Measurements from ENCODE around the gene SLC25A21. TPM values are rescaled to one million over a fixed set of nuclear protein-coding genes. Genes with fewer than 3 reads are reported as not detected.

The SLC25A21 gene
- total RNA-seq, 1 experiment from 2014 or later, result 7.1 TPM

GRCh38 chr14:36975834-36976233, 196.6 kb downstream of the SLC25A21 start:
- TF ChIP-seq CTCF (conservative IDR thresholded peaks at IDR 0.05), result no peak; the same call in 2 of the 3 replicates
- no peaks in the 10 kb centered on the region for H3K79me1 ChIP-seq (ENCODE audit: insufficient read depth, low read depth, low read length, poor library complexity, severe bottlenecking)
- no peak overlapping the region for H3K23ac ChIP-seq (ENCODE audit: insufficient read length, low read depth, low read length)
- no peak overlapping the region for H4K8ac ChIP-seq (replicated peaks; ENCODE audit: insufficient read length, low read depth, low read length)
- H3K9ac ChIP-seq (ENCODE audit: extremely low read depth, insufficient read length, low read length), result no peak overlapping the region
- no peaks in the 10 kb centered on the region for H3K4me1 ChIP-seq (ENCODE audit: insufficient read depth, low read length)
- H3K9me3 ChIP-seq (ENCODE audit: control insufficient read depth, low read depth, low read length), result no peaks in the 10 kb centered on the region
- no peak for DNase-seq
- WGBS (ENCODE audit: extremely low coverage, insufficient read length, low lambda C conversion rate), result no CpG with 5 or more reads among the region's 3 CpGs
- H3K4ac ChIP-seq (ENCODE audit: low read depth, low read length), result no peak overlapping the region
- H4K91ac ChIP-seq (ENCODE audit: insufficient read length, low read depth, low read length), result no peak overlapping the region
- no peak overlapping the region for H3K18ac ChIP-seq (ENCODE audit: insufficient read length, low read depth, low read length)
- H2AFZ ChIP-seq (ENCODE audit: low read length), result no peak overlapping the region
- H3K79me2 ChIP-seq (ENCODE audit: insufficient read depth, low read length), result no peaks in the 10 kb centered on the region
- Mint-ChIP-seq H3K27me3 (ENCODE audit: low read depth) (no peaks in the 10 kb centered on the region), H3K4me1 (peaks cover 6 to 8% of the 10 kb centered on the region in 2 experiments), H3K9me3 (no peaks in the 10 kb centered on the region), H3K36me3 (ENCODE audit: insufficient read depth in 1 of 3, low read depth in 3 of 3) (no peaks in the 10 kb centered on the region; a peak in 1 of 7 replicates), H3K27ac (no peak overlapping the region), H3K4me3 (no peak overlapping the region)
- H3T11ph ChIP-seq (ENCODE audit: low read length), result no peak overlapping the region
- no peak overlapping the region for H4K5ac ChIP-seq (ENCODE audit: insufficient read length, low read depth, low read length)
- H2BK120ac ChIP-seq (ENCODE audit: low read depth, low read length, poor library complexity, severe bottlenecking), result no peak overlapping the region
- no peaks in the 10 kb centered on the region for H3K23me2 ChIP-seq (ENCODE audit: insufficient read length, low read depth, low read length, poor library complexity, severe bottlenecking)
- H3K27ac ChIP-seq (ENCODE audit: insufficient read length, low read depth, low read length), result no peak overlapping the region
- H3K4me2 ChIP-seq (ENCODE audit: insufficient read depth, insufficient read length, low read length), result no peak overlapping the region
- H3K27me3 ChIP-seq (ENCODE audit: insufficient read depth, low read length), result no peaks in the 10 kb centered on the region
- no peaks in the 10 kb centered on the region for H4K20me1 ChIP-seq (ENCODE audit: control insufficient read depth, insufficient read depth, insufficient read length)
- H2BK12ac ChIP-seq (ENCODE audit: insufficient read length, low read depth, low read length), result no peak overlapping the region
- no peak overlapping the region for H3K14ac ChIP-seq (ENCODE audit: insufficient read depth, low read length)
- H2BK20ac ChIP-seq (ENCODE audit: low read depth, low read length, poor library complexity, severe bottlenecking), result no peak overlapping the region
- no peak overlapping the region for H3K56ac ChIP-seq (ENCODE audit: insufficient read length, low read depth, low read length)
- no peak overlapping the region for H2AK5ac ChIP-seq (ENCODE audit: insufficient read length, low read length)
- no peak overlapping the region for H2BK5ac ChIP-seq (ENCODE audit: insufficient read length, low read length)
- H2BK15ac ChIP-seq (ENCODE audit: low read depth, low read length), result no peak overlapping the region

All from H9 (cell line).